ENCODE measurements around the gene UBE2S.

- TF ChIP-seq NFIC (IDR thresholded peaks at IDR 0.05) (no peak), EP300 (IDR thresholded peaks at IDR 0.05; ENCODE audit: borderline replicate concordance) (no peak), REST (IDR thresholded peaks at IDR 0.05; ENCODE audit: low read depth) (no peak), RAD21 (IDR thresholded peaks at IDR 0.05; ENCODE audit: low read depth) (no peak), CEBPB (IDR thresholded peaks at IDR 0.05) (no peak), EGR1 (IDR thresholded peaks at IDR 0.05) (no peak)
- TF ChIP-seq, protein P1, sequence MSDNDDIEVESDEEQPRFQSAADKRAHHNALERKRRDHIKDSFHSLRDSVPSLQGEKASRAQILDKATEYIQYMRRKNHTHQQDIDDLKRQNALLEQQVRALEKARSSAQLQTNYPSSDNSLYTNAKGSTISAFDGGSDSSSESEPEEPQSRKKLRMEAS (IDR thresholded peaks at IDR 0.05) = no peak
Observed at GRCh38 chr19:55433292-55433691, 25.7 kb upstream of the UBE2S start.

All from Ishikawa (cell line).